Activated CD8-positive, alpha-beta memory T cell treated with anti-CD3 and anti-CD28 coated beads, Interleukin-2, amount 50 U/mL, for 1 hour (primary cell): ENCODE measurements around the gene SGCA.

ENCODE experiments used
- DNase-seq: peaks from one replicate; pipeline ENCODE4 v3.0.0-alpha.2; 2020; ENCODE audit errors: extremely low read depth

Gene SGCA

DNA sequence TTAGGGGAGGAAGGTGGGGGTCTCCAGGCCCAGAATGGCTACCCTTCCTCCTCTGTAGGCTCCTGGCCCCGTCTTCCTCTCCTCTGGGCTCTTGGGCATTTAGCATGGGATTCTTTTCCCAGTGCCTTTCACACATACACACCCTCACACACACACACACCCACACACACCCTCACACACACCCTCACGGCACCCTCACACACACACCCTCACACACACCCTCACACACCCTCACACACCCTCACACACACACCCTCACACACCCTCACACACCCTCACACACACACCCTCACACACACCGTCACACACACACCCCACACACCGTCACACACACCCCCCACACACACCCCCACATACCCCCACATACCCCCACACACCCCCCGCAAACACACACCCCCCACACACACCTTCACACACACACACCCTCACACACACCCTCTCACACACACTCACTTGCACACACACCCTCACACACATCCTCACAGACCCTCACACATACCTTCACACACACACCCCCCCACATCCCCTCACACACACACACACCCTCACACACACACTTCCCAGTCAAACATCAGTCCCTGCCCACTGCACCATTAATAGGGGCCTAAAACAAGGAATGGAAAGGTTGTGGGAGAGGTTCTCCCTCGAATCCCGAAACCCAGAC is 845 bp downstream of the SGCA start:
- DNase-seq, result no peak

DNA sequence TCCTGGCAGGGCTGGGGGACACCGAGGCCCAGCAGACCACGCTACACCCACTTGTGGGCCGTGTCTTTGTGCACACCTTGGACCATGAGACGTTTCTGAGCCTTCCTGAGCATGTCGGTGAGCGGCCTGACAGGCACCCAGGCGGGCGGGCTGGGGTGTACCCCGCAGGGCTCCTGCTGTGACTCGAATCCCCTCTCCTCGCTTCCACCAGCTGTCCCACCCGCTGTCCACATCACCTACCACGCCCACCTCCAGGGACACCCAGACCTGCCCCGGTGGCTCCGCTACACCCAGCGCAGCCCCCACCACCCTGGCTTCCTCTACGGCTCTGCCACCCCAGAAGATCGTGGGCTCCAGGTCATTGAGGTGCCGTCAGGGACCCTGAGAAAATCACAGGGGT is 1.6 kb downstream of the SGCA start:
- DNase-seq, result no peak

DNA sequence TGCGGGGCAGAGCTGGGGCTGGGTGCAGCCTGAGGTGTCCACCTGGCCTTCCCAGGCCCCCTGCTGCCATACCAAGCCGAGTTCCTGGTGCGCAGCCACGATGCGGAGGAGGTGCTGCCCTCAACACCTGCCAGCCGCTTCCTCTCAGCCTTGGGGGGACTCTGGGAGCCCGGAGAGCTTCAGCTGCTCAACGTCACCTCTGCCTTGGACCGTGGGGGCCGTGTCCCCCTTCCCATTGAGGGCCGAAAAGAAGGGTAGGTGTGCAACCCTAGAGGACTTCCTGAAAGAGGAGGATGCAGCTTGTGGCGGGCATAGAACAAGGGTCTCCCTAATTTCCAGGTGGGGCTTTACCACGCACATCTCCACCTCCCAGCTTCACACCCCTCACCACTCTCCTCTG is 2.5 kb downstream of the SGCA start:
- DNase-seq, result no peak

DNA sequence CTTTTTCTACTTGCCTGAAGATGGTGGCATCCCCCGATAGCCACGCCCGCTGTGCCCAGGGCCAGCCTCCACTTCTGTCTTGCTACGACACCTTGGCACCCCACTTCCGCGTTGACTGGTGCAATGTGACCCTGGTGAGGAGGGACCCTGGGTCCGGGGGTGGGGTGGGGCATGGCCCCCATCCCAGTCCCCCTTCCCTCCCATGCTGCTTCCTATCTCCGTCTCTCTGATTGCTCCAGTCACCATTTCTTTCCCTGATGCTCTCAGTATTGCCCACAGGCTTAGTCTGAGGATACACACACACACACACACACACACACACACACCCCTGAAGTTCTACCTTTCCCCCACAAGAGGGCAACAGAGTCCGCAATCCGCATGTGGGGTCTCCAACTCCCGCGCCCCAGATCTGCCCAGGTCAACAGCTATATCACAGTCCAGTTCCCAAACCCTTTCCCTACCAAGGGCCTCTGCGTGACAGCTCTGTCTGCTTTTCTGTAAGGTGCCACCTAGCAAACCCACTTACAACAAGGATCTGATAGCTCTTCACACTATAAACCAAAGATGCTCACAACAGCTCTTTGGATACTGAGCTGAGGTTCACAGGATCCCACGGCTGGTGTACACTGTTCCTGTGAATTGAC is 3.4 kb downstream of the SGCA start:
- DNase-seq, result peak; percentile 36

DNA sequence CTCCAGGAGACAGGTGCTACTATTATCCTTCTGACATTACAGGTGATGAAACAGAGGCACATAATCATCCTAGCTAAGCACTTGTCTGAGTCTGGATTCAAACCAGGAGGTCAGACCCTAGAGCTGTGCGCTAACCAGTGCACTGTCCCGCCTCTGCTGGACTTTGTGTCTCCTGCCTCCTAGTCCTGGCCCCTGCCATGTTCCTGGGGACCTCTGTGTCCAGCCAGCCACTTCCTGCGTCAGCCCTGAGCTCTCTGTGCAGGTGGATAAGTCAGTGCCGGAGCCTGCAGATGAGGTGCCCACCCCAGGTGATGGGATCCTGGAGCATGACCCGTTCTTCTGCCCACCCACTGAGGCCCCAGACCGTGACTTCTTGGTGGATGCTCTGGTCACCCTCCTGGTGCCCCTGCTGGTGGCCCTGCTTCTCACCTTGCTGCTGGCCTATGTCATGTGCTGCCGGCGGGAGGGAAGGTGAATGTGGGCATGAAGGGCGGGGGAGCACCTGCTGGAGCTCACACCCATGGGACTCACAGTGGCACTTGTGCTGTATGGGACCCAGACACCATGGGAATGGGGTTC is 4.2 kb downstream of the SGCA start:
- DNase-seq, result no peak

GRCh38 chr17:50170662-50171370 is 5.0 kb downstream of the SGCA start:
- DNase-seq, result no peak

DNA sequence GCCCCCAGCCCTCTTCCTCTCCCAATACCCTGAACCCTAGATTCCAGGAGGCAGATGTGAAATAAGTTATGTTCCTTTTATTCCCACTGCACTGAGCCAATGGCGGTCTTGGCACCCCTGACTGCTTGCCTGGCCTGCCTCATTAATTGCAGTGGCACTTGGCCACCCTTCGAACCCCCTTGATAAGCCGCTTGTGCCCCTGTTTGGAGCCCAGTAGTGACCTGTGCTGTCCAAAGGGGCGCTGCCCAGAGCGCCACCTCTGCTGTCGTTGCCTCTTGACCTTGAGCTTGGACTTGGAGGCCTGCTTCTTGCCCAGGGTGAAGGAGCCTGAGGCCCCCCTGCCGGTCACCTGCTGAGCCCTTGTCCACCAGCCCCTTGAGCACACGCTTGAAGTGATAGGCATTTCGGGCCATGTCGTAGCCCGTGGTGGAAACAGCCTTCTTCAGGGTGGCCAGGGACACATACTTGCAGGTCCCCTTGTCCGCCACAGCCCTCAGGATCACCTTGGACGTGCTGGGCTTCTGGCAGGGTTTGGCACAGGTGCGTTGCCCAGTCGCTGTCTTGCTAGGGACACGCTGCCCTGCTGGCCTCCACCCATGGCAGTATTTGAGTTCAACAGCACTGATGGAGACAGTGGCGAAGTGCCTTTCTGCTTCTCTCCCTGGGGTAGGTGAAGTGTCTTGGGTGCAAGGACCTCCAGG is 5.7 kb downstream of the SGCA start:
- DNase-seq, result no peak

DNA sequence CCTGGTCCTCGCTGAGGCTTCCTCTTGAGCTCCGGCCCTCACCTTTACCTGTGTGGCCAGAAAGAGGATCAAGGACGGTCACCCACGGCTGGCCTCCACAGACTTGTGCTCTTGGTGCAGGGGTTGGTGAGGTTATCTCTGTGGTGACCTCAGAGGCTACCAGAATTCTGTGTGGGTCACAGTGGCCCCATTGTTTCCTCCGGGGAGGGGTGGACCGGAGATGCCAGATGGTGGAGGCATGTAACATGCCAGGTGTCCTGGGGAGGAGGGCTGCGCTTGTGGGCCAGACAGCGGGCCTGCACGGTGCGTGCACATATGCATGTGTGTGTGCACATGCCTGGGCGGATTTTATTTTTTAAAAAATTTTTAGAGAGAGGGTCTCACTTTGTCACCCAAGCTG is 6.3 kb downstream of the SGCA start:
- DNase-seq, result no peak

DNA sequence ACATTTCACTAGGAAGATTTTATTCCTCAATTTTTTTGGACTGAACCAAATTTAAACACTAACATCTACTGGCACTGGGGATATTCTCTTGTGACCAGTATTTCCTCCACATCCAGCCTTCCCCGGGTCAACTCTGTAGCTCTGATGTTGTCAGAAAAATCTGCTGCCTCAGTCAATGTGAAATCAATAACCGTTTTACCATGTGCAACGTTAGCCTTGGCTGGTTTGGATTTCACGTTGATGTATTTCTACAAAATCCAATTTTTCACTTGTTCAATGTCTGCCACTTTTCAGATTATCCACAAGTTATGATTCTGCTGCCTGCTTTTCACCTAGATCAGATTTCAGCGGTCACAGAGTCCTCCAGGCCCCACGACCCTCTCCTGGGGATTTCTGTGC is 7.1 kb downstream of the SGCA start:
- no peak for DNase-seq

GRCh38 chr17:50173335-50173941 is 7.6 kb downstream of the SGCA start:
- no peak for DNase-seq

- no peak for DNase-seq
Observed at GRCh38 chr17:50174444-50174843, 8.6 kb downstream of the SGCA start.

GRCh38 chr17:50175035-50175807 is 9.4 kb downstream of the SGCA start:
- DNase-seq, result no peak

- no peak for DNase-seq
Observed at GRCh38 chr17:50176559-50177357, 11.0 kb downstream of the SGCA start.

GRCh38 chr17:50177476-50177875 is 11.7 kb downstream of the SGCA start:
- no peak for DNase-seq

GRCh38 chr17:50177983-50178834 is 12.4 kb downstream of the SGCA start:
- no peak for DNase-seq

- no peak for DNase-seq
Observed at GRCh38 chr17:50180111-50180510, 14.3 kb downstream of the SGCA start.

DNA sequence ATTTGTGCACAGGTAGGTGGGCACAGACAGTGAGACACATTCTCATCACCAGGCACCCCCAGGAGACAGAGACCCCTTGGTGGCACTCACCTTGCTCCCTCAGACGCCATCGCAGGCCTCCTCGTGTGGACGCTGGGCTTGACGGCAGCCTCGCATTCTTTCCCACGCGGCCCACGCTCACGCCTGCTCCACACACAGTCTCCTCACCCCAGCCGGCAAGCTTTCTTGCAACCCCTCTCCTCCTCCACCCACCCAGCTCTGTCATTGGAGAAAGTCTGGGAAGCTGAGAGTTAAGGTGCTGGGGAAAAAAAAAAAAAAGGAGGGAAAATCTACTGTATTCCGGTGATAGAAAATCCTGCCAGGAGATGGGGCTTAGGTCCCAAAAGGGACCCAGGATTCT is 14.8 kb downstream of the SGCA start:
- DNase-seq, result no peak

DNA sequence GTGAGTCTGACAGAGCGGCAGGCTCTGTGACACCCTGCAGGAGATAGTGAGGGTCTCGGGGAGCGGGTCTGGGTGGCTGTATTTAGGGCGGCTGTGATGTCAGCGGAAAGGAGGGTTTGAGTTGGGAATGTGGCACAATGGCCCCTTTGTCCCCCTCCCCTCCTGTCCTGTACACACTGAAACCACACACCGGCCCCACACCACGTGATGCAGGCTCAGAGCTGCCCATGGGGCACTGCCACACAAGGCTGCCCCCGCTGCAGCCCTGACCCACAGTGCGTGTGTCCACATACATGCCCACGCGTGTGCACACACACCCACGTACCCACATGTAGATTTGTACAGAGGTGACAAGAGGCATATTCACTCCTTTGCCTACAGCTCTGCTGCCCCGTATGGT is 15.3 kb downstream of the SGCA start:
- DNase-seq, result no peak
